Lung (tissue), 12 donors: Measurements from ENCODE around the gene CCNG2. TPM values are rescaled to one million over a fixed set of nuclear protein-coding genes. Genes with fewer than 3 reads are reported as not detected.

ENCODE experiments used
- ATAC-seq: fragments of 200-7000 bp; cut with Tn5 transposase; one replicate; pipeline ENCODE4 v1.9.1; 2020; ENCODE audit warnings: moderate number of reproducible peaks; ENCODE audit not compliant: insufficient read depth, low FRiP score
- DNase-seq, 3 donors: peaks; one replicate each; pipeline ENCODE4 v3.0.0-alpha.2; 2013 to 2017
- H3K27ac ChIP-seq, 2 donors: one replicate each; pipeline ENCODE4 v1.5.1; 2013; ENCODE audit warnings: mild to moderate bottlenecking in 2 of 2, moderate library complexity in 2 of 2, control low read depth in 1 of 2, inconsistent platforms in 1 of 2, low read depth in 1 of 2, low read length in 1 of 2
- H3K27me3 ChIP-seq, 3 donors: one replicate each; pipeline ENCODE4 v1.5.1; 2013; ENCODE audit warnings: low read length in 2 of 3; ENCODE audit not compliant: control insufficient read depth in 3 of 3, insufficient read depth in 3 of 3
- H3K36me3 ChIP-seq, 4 donors: one replicate each; pipeline ENCODE4 v1.5.1; 2013; ENCODE audit warnings: low read length in 4 of 4, mild to moderate bottlenecking in 1 of 4, moderate library complexity in 1 of 4; ENCODE audit not compliant: control insufficient read depth in 4 of 4, insufficient read depth in 4 of 4
- H3K4me1 ChIP-seq, 5 donors: one replicate each; pipeline ENCODE4 v1.5.1; 2013; ENCODE audit warnings: low read length in 5 of 5, mild to moderate bottlenecking in 2 of 5, moderate library complexity in 1 of 5; ENCODE audit not compliant: control insufficient read depth in 5 of 5, insufficient read depth in 5 of 5
- H3K4me3 ChIP-seq: one replicate; pipeline ENCODE4 v1.5.1; 2013; ENCODE audit warnings: mild to moderate bottlenecking, control low read depth, moderate library complexity
- H3K9ac ChIP-seq, 2 donors: one replicate each; pipeline ENCODE4 v1.5.1; 2013; ENCODE audit warnings: low read length in 2 of 2, control low read depth in 1 of 2; ENCODE audit not compliant: insufficient read depth in 1 of 2
- H3K9me3 ChIP-seq, 4 donors: one replicate each; pipeline ENCODE4 v1.5.1; 2013; ENCODE audit warnings: low read length in 3 of 4, mild to moderate bottlenecking in 1 of 4, moderate library complexity in 1 of 4; ENCODE audit not compliant: control insufficient read depth in 4 of 4, insufficient read depth in 3 of 4
- WGBS, 2 donors: extraction: QIAGEN DNeasy Blood & Tissue Kit; methylation state at CpG; one replicate each; pipeline ENCODE4 v1.1.7; 2013; 5-methylcytosine and 5-hydroxymethylcytosine counted together
- polyA plus RNA-seq, 2 donors: library from polyadenylated mRNA; stranded (reverse); fragments of 200-250 nt; gene quantifications; one replicate each; pipeline ENCODE4 v1.2.1, GENCODE V29; 2013
- total RNA-seq, 2 donors: library from RNA; depleted of rRNA in 1 of 2; stranded (reverse); fragments of >200 nt in 1 of 2; gene quantifications; one replicate each; pipeline ENCODE4 v1.2.1, GENCODE V29; 2014 to 2021
- TF ChIP-seq, protein P1 (sequence below): IDR thresholded peaks from 2 replicates; pipeline ENCODE4 v1.5.1; 2012; ENCODE audit warnings: mild to moderate bottlenecking; ENCODE audit errors: control extremely low read depth, extremely low read depth
- donor health status: control.
- donor health status: control.
- donor health status: Bipolar disorder and iron deficiency.
- donor health status: healthy.
- donor health status: DM: yes; HTN: yes; CAD: no.

Gene CCNG2
- total and polyA plus RNA-seq, 4 donors = 9.6 to 92.7 (median 25.8) TPM

DNA sequence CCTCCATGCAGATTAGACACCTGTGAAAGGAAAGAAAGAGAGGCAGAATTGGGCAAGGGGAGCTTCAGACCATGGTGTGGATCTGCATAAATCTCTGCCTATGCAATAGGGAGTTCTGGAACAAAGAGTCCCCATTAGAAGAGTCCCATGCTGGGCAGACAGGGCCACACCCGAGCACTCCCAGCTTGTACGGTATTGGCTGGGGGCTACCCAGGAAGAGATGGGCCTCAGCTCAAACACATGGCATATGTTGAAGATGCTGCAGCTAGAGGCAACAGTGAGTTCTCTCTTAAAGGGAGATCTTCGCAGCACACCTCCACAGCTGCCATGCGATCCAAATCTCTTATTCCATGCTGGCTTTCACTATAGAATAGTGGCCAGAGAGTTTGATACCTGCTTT, 24.7 kb downstream of the CCNG2 start:
- Histone ChIP-seq H3K36me3 (no peaks in the 10 kb centered on the region), H3K4me3 (no peak overlapping the region), H3K4me1 (peaks cover 0 to 4% (median 0%) of the 10 kb centered on the region in 5 donors), H3K9me3 (peaks cover 0 to 4% (median 0%) of the 10 kb centered on the region in 4 donors), H3K9ac (no peak overlapping the region), H3K27ac (no peak overlapping the region), H3K27me3 (no peaks in the 10 kb centered on the region)
- WGBS, 2 donors = 87 to 93% methylated on average over 4 of the region's 4 CpGs
- no peak for ATAC-seq
- no peak for DNase-seq
- TF ChIP-seq, protein P1, sequence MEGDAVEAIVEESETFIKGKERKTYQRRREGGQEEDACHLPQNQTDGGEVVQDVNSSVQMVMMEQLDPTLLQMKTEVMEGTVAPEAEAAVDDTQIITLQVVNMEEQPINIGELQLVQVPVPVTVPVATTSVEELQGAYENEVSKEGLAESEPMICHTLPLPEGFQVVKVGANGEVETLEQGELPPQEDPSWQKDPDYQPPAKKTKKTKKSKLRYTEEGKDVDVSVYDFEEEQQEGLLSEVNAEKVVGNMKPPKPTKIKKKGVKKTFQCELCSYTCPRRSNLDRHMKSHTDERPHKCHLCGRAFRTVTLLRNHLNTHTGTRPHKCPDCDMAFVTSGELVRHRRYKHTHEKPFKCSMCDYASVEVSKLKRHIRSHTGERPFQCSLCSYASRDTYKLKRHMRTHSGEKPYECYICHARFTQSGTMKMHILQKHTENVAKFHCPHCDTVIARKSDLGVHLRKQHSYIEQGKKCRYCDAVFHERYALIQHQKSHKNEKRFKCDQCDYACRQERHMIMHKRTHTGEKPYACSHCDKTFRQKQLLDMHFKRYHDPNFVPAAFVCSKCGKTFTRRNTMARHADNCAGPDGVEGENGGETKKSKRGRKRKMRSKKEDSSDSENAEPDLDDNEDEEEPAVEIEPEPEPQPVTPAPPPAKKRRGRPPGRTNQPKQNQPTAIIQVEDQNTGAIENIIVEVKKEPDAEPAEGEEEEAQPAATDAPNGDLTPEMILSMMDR = no peak

DNA sequence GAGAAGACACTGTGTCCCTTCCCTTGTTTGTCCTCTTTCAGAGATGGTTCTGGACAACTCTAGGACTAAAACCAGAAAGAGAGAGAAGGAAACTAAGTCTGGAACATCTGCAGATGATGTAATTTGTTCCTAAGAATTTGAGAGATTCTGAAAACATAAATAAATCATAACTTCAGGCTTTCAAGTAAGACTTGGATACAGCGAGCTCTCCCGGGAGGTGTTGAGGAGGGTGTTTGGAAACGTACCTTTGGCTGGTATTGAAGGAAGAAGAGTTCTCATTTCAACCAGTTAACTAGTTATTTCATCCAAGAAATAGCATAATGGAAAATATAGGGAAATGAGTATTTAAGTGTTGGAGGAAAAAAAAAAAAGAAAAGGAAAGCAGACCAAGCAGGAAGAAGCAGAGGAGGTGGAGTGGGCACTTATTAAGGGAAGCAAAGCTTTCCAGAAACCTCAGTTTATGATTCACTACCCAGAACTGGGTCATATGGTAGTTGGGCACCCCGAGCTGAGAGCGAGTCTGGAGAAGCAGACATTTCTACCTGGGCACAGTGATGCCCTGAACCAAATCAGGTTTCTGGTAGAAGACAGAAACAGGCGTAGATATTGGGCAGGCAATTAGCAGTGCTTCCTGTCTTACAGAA, 26.9 kb downstream of the CCNG2 start:
- no peak for DNase-seq
- ATAC-seq = no peak
- Histone ChIP-seq H3K4me1 (no peaks in the 10 kb centered on the region), H3K27ac (no peak overlapping the region), H3K36me3 (no peaks in the 10 kb centered on the region), H3K9ac (no peak overlapping the region), H3K4me3 (no peak overlapping the region), H3K9me3 (peaks cover 0 to 5% (median 0%) of the 10 kb centered on the region in 4 donors), H3K27me3 (no peaks in the 10 kb centered on the region)
- 74 to 90% methylated on average over 6 of the region's 6 CpGs for WGBS, 2 donors
- TF ChIP-seq, protein P1 = no peak

DNA sequence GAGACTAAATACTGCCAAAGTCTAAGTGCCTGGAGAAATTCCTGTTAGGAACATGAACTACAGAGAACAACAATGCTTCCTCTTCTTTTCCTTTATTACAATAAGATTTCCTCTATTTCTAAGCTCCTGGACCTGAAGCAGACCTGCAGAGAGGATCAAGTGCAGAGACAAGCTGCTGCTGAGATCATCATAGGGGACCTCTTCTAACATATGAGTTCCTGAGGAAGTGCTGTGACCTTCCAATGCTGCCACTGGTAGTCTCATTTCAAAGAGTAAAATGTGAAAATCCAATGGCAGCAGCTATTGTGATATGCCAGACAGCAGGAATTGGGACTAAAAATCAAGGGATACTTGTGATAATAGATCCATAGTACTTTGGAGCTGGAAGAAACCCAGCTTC, 28.0 kb downstream of the CCNG2 start:
- Histone ChIP-seq H3K36me3 (no peaks in the 10 kb centered on the region), H3K4me1 (no peaks in the 10 kb centered on the region), H3K9ac (no peak overlapping the region), H3K9me3 (peaks cover 0 to 5% (median 0%) of the 10 kb centered on the region in 4 donors), H3K27me3 (no peaks in the 10 kb centered on the region), H3K27ac (no peak overlapping the region), H3K4me3 (no peak overlapping the region)
- DNase-seq (no peak), ATAC-seq (no peak)
- TF ChIP-seq, protein P1 = no peak

DNA sequence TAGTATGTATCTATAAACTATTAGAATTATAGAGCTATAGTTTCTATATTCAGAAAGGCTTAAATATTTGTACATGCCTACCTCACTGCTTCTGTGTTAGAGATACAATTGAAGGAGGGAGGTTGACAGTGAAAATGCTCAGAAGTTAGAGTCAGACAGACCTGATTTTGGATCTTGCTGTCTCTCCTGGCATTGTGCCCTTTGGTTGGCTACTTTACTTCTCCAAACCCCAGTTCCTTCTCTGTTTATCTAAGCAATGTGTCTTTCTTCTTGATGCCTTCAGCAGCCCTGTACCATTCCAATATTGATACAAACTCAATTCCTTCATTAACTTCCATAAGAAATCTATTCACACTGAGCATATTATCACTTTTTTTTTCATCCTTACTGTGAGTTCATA, 28.7 kb downstream of the CCNG2 start:
- ATAC-seq (no peak), DNase-seq (no peak)
- Histone ChIP-seq H3K9ac (no peak overlapping the region), H3K27me3 (no peaks in the 10 kb centered on the region), H3K27ac (no peak overlapping the region), H3K4me3 (no peak overlapping the region), H3K36me3 (no peaks in the 10 kb centered on the region), H3K9me3 (peaks cover 0 to 5% (median 0%) of the 10 kb centered on the region in 4 donors), H3K4me1 (no peaks in the 10 kb centered on the region)
- TF ChIP-seq, protein P1 = no peak
